ENCODE results near the gene TNFSF10.

Gene TNFSF10

GRCh38 chr3:172518929-172519640 is 4.1 kb downstream of the TNFSF10 start:
- no peak overlapping the region for H3K4me3 ChIP-seq (ENCODE audit: low read depth, low read length)
- DNase-seq (ENCODE audit: low read depth, low spot score), result no peak
- in situ Hi-C loops (cut with HindIII; ENCODE audit: low sequenced_read_pairs), result no loop called here
- TF ChIP-seq, protein P1, sequence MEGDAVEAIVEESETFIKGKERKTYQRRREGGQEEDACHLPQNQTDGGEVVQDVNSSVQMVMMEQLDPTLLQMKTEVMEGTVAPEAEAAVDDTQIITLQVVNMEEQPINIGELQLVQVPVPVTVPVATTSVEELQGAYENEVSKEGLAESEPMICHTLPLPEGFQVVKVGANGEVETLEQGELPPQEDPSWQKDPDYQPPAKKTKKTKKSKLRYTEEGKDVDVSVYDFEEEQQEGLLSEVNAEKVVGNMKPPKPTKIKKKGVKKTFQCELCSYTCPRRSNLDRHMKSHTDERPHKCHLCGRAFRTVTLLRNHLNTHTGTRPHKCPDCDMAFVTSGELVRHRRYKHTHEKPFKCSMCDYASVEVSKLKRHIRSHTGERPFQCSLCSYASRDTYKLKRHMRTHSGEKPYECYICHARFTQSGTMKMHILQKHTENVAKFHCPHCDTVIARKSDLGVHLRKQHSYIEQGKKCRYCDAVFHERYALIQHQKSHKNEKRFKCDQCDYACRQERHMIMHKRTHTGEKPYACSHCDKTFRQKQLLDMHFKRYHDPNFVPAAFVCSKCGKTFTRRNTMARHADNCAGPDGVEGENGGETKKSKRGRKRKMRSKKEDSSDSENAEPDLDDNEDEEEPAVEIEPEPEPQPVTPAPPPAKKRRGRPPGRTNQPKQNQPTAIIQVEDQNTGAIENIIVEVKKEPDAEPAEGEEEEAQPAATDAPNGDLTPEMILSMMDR (IDR thresholded peaks at IDR 0.05; ENCODE audit: low read depth, low read length), result no peak

DNA sequence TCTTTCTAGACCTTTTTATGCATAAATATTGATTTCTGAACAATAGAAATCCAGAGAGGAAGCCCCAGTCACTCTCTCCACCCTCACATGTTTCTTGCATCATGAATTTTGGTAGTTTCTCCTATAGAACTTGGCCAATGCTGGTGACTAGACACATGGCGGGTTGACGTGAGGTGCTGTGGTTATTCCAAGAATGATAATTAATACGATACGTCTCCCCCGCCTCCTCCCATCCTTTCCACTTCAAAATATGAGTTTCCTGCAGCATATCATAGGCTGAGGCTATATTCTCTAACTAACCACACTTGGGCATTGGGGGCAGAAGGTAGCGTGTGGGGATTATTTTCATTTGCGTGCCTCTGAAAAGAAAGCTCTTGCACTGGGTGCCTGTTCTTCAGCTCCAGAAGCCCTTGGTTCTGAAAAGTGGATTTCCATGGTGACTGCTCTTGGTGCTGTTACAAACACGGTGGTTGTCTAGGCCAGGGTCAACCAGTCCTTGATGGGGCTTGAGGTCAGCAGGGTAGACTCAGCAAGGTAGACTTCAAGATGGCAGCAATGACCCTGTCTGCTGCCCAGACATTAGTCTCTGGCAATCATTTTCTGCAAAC is 5.3 kb downstream of the TNFSF10 start:
- TF ChIP-seq, protein P1 (IDR thresholded peaks at IDR 0.05; ENCODE audit: low read depth, low read length), result no peak
- H3K4me3 ChIP-seq (ENCODE audit: low read depth, low read length), result no peak overlapping the region
- in situ Hi-C loops (cut with HindIII; ENCODE audit: low sequenced_read_pairs), result no loop called here
- DNase-seq (ENCODE audit: low read depth, low spot score), result no peak

GRCh38 chr3:172516318-172517214 is 6.7 kb downstream of the TNFSF10 start:
- in situ Hi-C loops (cut with HindIII; ENCODE audit: low sequenced_read_pairs), result no loop called here
- no peak overlapping the region for H3K4me3 ChIP-seq (ENCODE audit: low read depth, low read length)
- peak; percentile 87 for DNase-seq (ENCODE audit: low read depth, low spot score)
- TF ChIP-seq, protein P1 (IDR thresholded peaks at IDR 0.05; ENCODE audit: low read depth, low read length), result no peak

GRCh38 chr3:172515130-172515918 is 7.9 kb downstream of the TNFSF10 start:
- DNase-seq (ENCODE audit: low read depth, low spot score), result peak; percentile 34
- in situ Hi-C loops (cut with HindIII; ENCODE audit: low sequenced_read_pairs), result no loop called here
- TF ChIP-seq, protein P1 (IDR thresholded peaks at IDR 0.05; ENCODE audit: low read depth, low read length), result no peak
- no peak overlapping the region for H3K4me3 ChIP-seq (ENCODE audit: low read depth, low read length)

GRCh38 chr3:172514678-172515077 is 8.6 kb downstream of the TNFSF10 start:
- no peak overlapping the region for H3K4me3 ChIP-seq (ENCODE audit: low read depth, low read length)
- TF ChIP-seq, protein P1 (IDR thresholded peaks at IDR 0.05; ENCODE audit: low read depth, low read length), result no peak
- in situ Hi-C loops (cut with HindIII; ENCODE audit: low sequenced_read_pairs), result no loop called here
- DNase-seq (ENCODE audit: low read depth, low spot score), result no peak

GRCh38 chr3:172513488-172513887 is 9.7 kb downstream of the TNFSF10 start:
- in situ Hi-C loops (cut with HindIII; ENCODE audit: low sequenced_read_pairs), result no loop called here
- H3K4me3 ChIP-seq (ENCODE audit: low read depth, low read length), result no peak overlapping the region
- TF ChIP-seq, protein P1 (IDR thresholded peaks at IDR 0.05; ENCODE audit: low read depth, low read length), result no peak
- no peak for DNase-seq (ENCODE audit: low read depth, low spot score)

Data from astrocyte of the spinal cord (primary cell).